ENCODE results near the gene PPAN.

Gene PPAN

GRCh38 chr19:10135551-10136334, 29.6 kb downstream of the PPAN start:
- ChIA-PET CTCF (interaction anchor here (1.0 to 1.3 kb wide), 2 partner anchors 16 to 37 kb away, joined by 3 read pairs; no protein-coding TSS in a partner anchor), POLR2A (no interaction called here)

GRCh38 chr19:10136936-10137335, 30.8 kb downstream of the PPAN start:
- DNase-seq (ENCODE audit: extremely low spot score), result no peak
- POLR2A ChIA-PET, result no interaction called here
- CTCF ChIA-PET, result interaction anchor here (1.0 to 1.3 kb wide), 2 partner anchors 17 to 38 kb away, joined by 3 read pairs; no protein-coding TSS in a partner anchor
- TF ChIP-seq CTCF (IDR thresholded peaks at IDR 0.05; ENCODE audit: control extremely low read depth, extremely low read depth, low read depth, missing control alignments), result no peak

More at GRCh38 chr19:10135551-10136334, 29.6 kb downstream of the PPAN start:
- no peak for TF ChIP-seq CTCF (IDR thresholded peaks at IDR 0.05; ENCODE audit: control extremely low read depth, extremely low read depth, low read depth, missing control alignments)
- DNase-seq (ENCODE audit: extremely low spot score), result no peak

GRCh38 chr19:10137751-10138682, 31.9 kb downstream of the PPAN start:
- CTCF ChIA-PET, result interaction anchor here (1.0 to 1.6 kb wide), 4 partner anchors 10 to 121 kb away, joined by 3 to 5 read pairs (median 4); no protein-coding TSS in a partner anchor

GRCh38 chr19:10138879-10139795, 33.0 kb downstream of the PPAN start:
- TF ChIP-seq CTCF (IDR thresholded peaks at IDR 0.05; ENCODE audit: control extremely low read depth, extremely low read depth, low read depth, missing control alignments), result no peak
- DNase-seq (ENCODE audit: extremely low spot score), result no peak
- ChIA-PET CTCF (interaction anchor here (1.0 to 1.6 kb wide), 5 partner anchors 8 to 120 kb away, joined by 3 to 5 read pairs (median 3); no protein-coding TSS in a partner anchor), POLR2A (no interaction called here)

More at GRCh38 chr19:10137751-10138682, 31.9 kb downstream of the PPAN start:
- POLR2A ChIA-PET, result no interaction called here
- DNase-seq (ENCODE audit: extremely low spot score), result no peak
- no peak for TF ChIP-seq CTCF (IDR thresholded peaks at IDR 0.05; ENCODE audit: control extremely low read depth, extremely low read depth, low read depth, missing control alignments)

- POLR2A ChIA-PET, result no interaction called here
- TF ChIP-seq CTCF (IDR thresholded peaks at IDR 0.05; ENCODE audit: control extremely low read depth, extremely low read depth, low read depth, missing control alignments), result no peak
- DNase-seq (ENCODE audit: extremely low spot score), result no peak
- CTCF ChIA-PET, result interaction anchor here (0.9 to 1.1 kb wide), 2 partner anchors 110 to 252 kb away, joined by 3 to 4 read pairs; no protein-coding TSS in a partner anchor
Measured at GRCh38 chr19:10139952-10140351, 33.8 kb downstream of the PPAN start.

Data from GM10248 (cell line).